ENCODE data around the gene TENT5A. TPM values are rescaled to one million over a fixed set of nuclear protein-coding genes. Genes with fewer than 3 reads are reported as not detected.

TENT5A gene
- total RNA-seq, 1 donor, result 21.6 TPM

DNA sequence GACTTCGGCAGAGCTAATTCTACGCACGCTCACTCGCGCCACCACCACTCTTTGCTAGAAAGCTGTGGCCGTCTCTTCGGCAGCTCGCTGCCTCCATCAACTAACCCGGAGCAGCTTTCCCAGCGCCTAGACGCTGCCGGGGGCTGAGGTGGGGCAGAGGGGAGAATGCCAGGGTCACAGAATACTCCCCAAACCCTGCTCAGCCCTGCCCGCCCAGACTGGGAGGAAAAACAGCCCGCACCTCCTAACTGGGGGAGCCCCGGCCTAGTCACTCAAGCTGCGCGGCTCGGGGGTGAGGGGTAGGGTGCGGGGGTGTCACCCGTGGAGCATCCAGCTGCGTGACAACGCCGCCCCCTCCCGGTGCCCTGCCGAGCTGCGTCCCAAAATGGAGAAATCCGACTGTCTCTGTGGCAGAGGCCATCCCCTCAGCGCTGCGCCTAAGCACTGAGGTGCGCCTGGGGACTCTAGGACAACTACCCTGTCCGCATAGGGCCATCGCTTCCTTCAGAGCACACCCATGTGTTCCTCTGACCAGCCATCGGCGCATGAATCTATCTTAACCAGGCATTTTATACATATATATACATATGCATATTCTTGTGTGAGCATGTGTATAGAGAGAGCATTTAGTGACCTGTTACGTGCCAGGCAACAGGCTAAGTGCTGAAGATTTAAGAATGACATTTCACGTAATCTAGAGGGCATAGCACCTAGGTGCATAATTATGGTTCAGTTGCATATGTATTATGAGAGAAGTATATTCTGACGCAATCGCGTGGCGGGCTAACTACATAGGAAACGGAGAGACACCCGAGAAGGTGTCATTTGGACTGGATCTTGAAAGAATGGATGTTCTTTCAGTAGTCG, 1.5 kb upstream of the TENT5A start:
- TF ChIP-seq, protein P1, sequence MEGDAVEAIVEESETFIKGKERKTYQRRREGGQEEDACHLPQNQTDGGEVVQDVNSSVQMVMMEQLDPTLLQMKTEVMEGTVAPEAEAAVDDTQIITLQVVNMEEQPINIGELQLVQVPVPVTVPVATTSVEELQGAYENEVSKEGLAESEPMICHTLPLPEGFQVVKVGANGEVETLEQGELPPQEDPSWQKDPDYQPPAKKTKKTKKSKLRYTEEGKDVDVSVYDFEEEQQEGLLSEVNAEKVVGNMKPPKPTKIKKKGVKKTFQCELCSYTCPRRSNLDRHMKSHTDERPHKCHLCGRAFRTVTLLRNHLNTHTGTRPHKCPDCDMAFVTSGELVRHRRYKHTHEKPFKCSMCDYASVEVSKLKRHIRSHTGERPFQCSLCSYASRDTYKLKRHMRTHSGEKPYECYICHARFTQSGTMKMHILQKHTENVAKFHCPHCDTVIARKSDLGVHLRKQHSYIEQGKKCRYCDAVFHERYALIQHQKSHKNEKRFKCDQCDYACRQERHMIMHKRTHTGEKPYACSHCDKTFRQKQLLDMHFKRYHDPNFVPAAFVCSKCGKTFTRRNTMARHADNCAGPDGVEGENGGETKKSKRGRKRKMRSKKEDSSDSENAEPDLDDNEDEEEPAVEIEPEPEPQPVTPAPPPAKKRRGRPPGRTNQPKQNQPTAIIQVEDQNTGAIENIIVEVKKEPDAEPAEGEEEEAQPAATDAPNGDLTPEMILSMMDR (IDR thresholded peaks at IDR 0.05; ENCODE audit: insufficient read depth, low read depth, low read length), result peak; percentile 73
- peak overlapping the region; percentile 96 for H3K4me3 ChIP-seq (ENCODE audit: low read depth, low read length)
- peak; percentile 64 for DNase-seq (ENCODE audit: low read depth)

DNA sequence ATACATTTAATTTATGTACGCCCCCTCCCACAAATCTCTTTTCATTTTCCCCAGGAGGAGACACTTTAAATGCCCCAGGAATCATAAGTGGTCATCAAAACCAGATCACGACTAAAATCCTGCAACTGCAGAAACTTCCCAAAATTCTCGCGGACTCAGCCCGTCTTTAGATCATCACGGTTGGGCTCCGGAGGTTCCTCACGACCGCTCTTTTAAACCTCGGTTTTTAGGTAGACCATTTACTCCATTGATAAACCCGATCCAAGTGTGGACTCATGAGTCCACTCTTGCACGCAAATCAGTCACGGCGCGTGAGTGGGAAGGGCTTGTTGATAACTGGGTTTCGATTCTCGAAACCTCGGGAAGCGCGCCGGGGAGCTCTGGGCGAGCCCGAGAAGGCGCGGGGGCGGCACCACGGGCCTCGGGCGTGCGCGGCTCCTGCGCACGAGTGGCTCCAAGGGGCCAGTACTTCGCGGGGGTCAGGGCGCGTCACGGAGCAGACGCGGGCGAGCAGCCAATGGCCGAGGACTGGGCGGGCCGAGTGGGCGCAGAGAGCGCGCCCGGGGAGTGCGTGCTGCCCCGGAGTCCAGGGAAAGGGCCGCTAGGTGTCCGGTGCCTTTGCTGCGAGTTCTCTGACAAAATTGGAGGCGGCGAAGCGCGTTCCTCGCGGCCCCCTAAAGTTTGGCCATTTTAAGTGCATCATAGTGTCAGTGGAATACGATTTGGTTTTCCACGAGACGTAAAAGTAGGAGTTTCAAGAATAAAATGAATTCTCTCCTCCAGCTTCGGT, 635 bp upstream of the TENT5A start:
- peak; percentile 95 for DNase-seq (ENCODE audit: low read depth)
- TF ChIP-seq, protein P1 (IDR thresholded peaks at IDR 0.05; ENCODE audit: insufficient read depth, low read depth, low read length), result peak; percentile 20
- peak overlapping the region; percentile 96 for H3K4me3 ChIP-seq (ENCODE audit: low read depth, low read length)

DNA sequence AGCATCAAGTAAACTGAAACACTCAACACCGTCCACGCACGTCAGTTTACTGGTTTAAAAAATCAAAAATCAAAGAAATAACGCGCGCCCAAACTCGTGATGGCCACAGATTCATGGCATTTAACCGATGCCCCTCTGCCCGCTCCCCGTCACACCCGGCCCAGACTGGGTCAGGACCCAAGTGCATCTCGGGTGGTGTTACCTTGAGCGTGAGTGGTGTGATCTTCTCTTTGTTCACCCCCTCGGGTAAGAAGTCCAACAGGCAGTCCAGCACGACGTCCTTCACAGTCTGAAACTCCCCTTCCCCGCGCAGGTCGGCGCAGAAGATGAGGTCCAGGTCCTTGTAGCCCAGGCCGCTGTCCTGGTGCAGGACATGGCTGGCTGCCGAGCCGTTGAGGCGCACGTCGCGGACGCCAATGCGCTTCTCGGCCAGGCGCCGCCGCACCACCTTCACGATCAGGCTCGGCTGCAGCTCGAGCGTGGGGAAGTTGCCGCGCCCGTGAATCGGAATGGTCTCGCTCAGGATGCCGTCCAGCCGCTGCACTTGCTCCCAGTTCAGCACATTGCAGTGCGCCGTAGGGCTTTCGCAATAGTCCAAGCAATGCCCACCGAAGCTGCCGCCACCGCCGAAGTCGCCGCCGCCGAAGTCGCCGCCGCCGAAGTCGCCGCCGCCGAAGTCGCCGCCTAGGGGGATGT, 945 bp downstream of the TENT5A start:
- TF ChIP-seq, protein P1 (IDR thresholded peaks at IDR 0.05; ENCODE audit: insufficient read depth, low read depth, low read length), result no peak
- peak; percentile 61 for DNase-seq (ENCODE audit: low read depth)
- H3K4me3 ChIP-seq (ENCODE audit: low read depth, low read length), result peak overlapping the region; percentile 96

DNA sequence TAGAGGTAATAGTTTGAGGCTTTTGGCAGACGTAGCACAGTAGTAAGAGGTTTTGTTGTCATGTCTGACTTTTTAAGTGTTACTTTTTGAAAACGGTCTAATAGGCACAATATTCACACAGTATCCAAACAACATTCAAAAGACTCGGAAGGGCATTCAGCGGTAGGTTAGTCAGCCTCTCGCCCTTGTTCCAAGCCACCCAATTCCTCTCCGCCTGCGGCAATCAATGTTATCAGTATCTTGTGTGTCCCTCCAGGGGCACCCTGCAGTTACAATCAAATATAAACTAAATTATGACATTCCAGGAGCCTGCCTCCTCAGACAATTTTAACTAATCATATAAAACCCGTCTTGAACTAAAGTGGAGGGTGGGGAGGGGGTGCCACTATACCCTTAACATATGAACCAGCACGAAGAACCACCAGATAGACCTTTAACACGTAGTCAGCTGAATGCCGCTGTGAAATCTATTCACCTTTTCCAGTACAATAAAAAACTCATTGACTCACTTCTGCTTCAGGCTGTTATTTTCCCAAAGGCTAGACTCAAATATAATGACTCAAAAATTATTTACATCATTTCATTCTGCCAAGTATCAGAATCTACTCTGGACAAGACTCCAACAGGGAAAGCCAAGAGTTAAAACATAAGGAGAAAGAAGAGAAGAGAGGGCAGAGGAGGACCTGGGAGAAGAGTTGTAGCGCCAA, 1.6 kb downstream of the TENT5A start:
- peak; percentile 30 for DNase-seq (ENCODE audit: low read depth)
- peak overlapping the region; percentile 96 for H3K4me3 ChIP-seq (ENCODE audit: low read depth, low read length)

DNA sequence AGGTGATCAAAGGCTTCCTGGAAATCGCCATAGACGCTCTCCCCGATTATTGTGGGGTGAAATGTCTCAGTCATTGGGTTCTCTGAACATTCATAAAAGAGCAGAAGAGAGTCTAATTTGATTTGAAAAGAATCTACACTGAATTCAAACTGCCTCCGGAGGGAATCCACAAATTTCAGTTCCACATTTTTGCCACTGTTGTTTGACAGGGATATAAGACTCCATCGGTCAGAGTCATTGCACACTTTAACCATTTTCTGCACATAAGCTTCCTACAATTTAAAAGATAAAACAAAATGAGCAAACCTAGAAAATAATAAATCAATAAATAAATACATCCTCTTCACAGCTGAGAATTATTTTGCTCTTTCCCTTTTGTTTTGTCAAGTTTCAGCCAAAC, 2.3 kb downstream of the TENT5A start:
- TF ChIP-seq, protein P1 (IDR thresholded peaks at IDR 0.05; ENCODE audit: insufficient read depth, low read depth, low read length), result no peak
- DNase-seq (ENCODE audit: low read depth), result no peak
- H3K4me3 ChIP-seq (ENCODE audit: low read depth, low read length), result peak overlapping the region; percentile 96

More for the DNA sequence above, 1.6 kb downstream of the TENT5A start:
- TF ChIP-seq, protein P1 (IDR thresholded peaks at IDR 0.05; ENCODE audit: insufficient read depth, low read depth, low read length), result no peak

DNA sequence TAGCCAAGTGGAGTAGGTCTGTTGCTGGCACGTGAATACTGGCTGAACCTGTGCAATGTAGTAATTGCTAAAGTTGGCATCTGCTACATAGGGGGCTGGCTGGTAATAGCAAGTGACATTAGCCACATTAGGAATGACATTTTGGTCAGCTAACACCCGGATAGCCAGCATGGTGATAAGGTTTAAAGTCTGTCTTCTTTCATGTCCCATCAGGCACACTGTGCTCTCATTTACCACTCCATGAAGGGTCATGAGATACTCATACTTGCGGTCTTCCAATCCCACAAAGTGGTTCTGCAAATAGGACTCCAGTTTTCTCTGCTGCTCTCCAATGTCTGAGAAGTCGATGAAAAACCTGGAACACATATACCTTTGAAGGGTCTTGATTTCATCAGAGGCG, 2.8 kb downstream of the TENT5A start:
- TF ChIP-seq, protein P1 (IDR thresholded peaks at IDR 0.05; ENCODE audit: insufficient read depth, low read depth, low read length), result no peak
- DNase-seq (ENCODE audit: low read depth), result peak; percentile 63
- peak overlapping the region; percentile 96 for H3K4me3 ChIP-seq (ENCODE audit: low read depth, low read length)

Data from fibroblast of villous mesenchyme (primary cell).